Transverse colon (tissue), 4 donors: ENCODE results near the gene RPL11. TPM values are rescaled to one million over a fixed set of nuclear protein-coding genes. Genes with fewer than 3 reads are reported as not detected.
A peak's percentile ranks its signal among the peaks of the same experiment; 100 is the strongest.

Experiments
- DNase-seq: peaks from one replicate; pipeline ENCODE4 v3.0.0-alpha.2; 2019
- H3K27ac ChIP-seq, 4 donors: fragments of 200-600 bp; sonication (generic); 2 replicates each; pipeline ENCODE4 v1.5.1; 2016 to 2018; ENCODE audit warnings: inconsistent platforms in 4 of 4
- H3K27me3 ChIP-seq: fragments of 200-600 bp; sonication (generic); 2 replicates; pipeline ENCODE4 v1.5.1; 2017; ENCODE audit warnings: inconsistent platforms
- H3K36me3 ChIP-seq, 4 donors: fragments of 200-600 bp; sonication (generic); 2 replicates each; pipeline ENCODE4 v1.5.1; 2017 to 2019; ENCODE audit warnings: inconsistent platforms in 4 of 4
- H3K4me1 ChIP-seq, 4 donors: fragments of 200-600 bp; sonication (generic); 2 replicates each; pipeline ENCODE4 v1.5.1; 2017 to 2020; ENCODE audit warnings: inconsistent platforms in 4 of 4
- H3K4me3 ChIP-seq, 4 donors: fragments of 200-600 bp; sonication (generic); 1 replicate in 1 of 4; 2 replicates in 3 of 4; pipeline versions ENCODE4 v1.5.1 to v1.6.1; 2017 to 2019; ENCODE audit warnings: inconsistent platforms in 4 of 4
- H3K9me3 ChIP-seq, 2 donors: fragments of 200-600 bp; sonication (generic); 2 replicates each; pipeline ENCODE4 v1.5.1; 2017 to 2019; ENCODE audit warnings: inconsistent platforms in 2 of 2
- CTCF ChIP-seq, 5 experiments: fragments of 200-600 bp in 3 of 5; fragments of 450-650 bp in 2 of 5; sonication (generic) in 3 of 5; IDR thresholded peaks; 1 replicate in 2 of 5; 2 replicates in 3 of 5; pipeline ENCODE4 v1.5.1; 2016 to 2017; ENCODE audit warnings: antibody characterized with exemption in 5 of 5, inconsistent platforms in 3 of 5, mild to moderate bottlenecking in 2 of 5, moderate library complexity in 1 of 5
- EP300 ChIP-seq: sonication (generic); formaldehyde crosslinking; IDR thresholded peaks from one replicate; pipeline ENCODE4 v1.6.1; 2017; ENCODE audit warnings: antibody characterized with exemption, low read depth
- POLR2A ChIP-seq: fragments of 450-650 bp; IDR thresholded peaks from one replicate; pipeline ENCODE4 v1.6.1; 2016; ENCODE audit warnings: antibody characterized with exemption, mild to moderate bottlenecking, moderate library complexity
- POLR2AphosphoS5 ChIP-seq, 3 donors: sonication (generic); formaldehyde crosslinking; IDR thresholded peaks; one replicate each; pipeline ENCODE4 v1.6.1; 2016; ENCODE audit warnings: antibody characterized with exemption in 3 of 3
- WGBS, 2 donors: methylation state at CpG; one replicate each; pipeline ENCODE4 v1.1.5; 2018; ENCODE audit warnings: low coverage in 1 of 2; 5-methylcytosine and 5-hydroxymethylcytosine counted together
- in situ Hi-C, 4 donors: fragments of 200-750 bp; cut with MboI; loops; one replicate each; pipeline versions ENCODE4 v1.15.0 to v1.15.1; 2017; ENCODE audit warnings: low sequenced_read_pairs in 3 of 4, low pct_ligation_motif_present in 1 of 4, low pct_unique_long_range_greater_than_20kb in 1 of 4
- intact Hi-C: fragments of 100-400 bp; cut with DNase I; formaldehyde crosslinking; loops from one replicate; pipeline ENCODE4 v1.15.1; 2023; ENCODE audit warnings: low total_unique reads
- total RNA-seq, 4 donors: library from RNA; depleted of rRNA; stranded (reverse); fragments of >200 nt; gene quantifications; one replicate each; pipeline ENCODE4 v1.1.0, GENCODE V29; 2016

RPL11 gene
- total RNA-seq, 4 donors from 2014 or later: 382 to 822 (median 494) TPM

GRCh38 chr1:23651069-23651808 is 40.4 kb upstream of the RPL11 start:
- TF ChIP-seq CTCF (IDR thresholded peaks at IDR 0.05): no peak
- no peak for TF ChIP-seq POLR2A
- TF ChIP-seq EP300: no peak
- no peak for TF ChIP-seq POLR2AphosphoS5 (IDR thresholded peaks at IDR 0.05)
- in situ Hi-C loops (no loop called here), intact Hi-C loops (no loop called here)
- Histone ChIP-seq H3K9me3 (no peaks in the 10 kb centered on the region), H3K36me3 (no peaks in the 10 kb centered on the region), H3K27me3 (no peaks in the 10 kb centered on the region), H3K27ac (no peak overlapping the region), H3K4me3 (no peak overlapping the region), H3K4me1 (no peaks in the 10 kb centered on the region)
- WGBS, 2 donors: 13 to 80% methylated on average over 1 to 7 of the region's 7 CpGs
- DNase-seq: no peak

GRCh38 chr1:23657659-23658275 is 33.8 kb upstream of the RPL11 start:
- H3K36me3 ChIP-seq: no peaks in the 10 kb centered on the region
- no peak overlapping the region for H3K27ac ChIP-seq
- H3K9me3 ChIP-seq: no peaks in the 10 kb centered on the region
- no peaks in the 10 kb centered on the region for H3K4me1 ChIP-seq
- no peak for TF ChIP-seq POLR2A
- TF ChIP-seq CTCF (IDR thresholded peaks at IDR 0.05): peak; percentile 46 to 81 (median 64)
- H3K27me3 ChIP-seq: no peaks in the 10 kb centered on the region
- WGBS, 2 donors: 53 to 55% methylated on average over 6 to 7 of the region's 7 CpGs
- peak; percentile 49 for DNase-seq
- no peak overlapping the region for H3K4me3 ChIP-seq
- in situ Hi-C loops: no loop called here
- intact Hi-C loops: no loop called here

GRCh38 chr1:23660671-23661070 is 30.9 kb upstream of the RPL11 start:
- WGBS, 2 donors: 67 to 83% methylated on average over 2 to 9 of the region's 9 CpGs
- H3K4me3 ChIP-seq: no peak overlapping the region
- H3K36me3 ChIP-seq: no peaks in the 10 kb centered on the region
- in situ Hi-C loops (no loop called here), intact Hi-C loops (no loop called here)
- TF ChIP-seq POLR2A (no peak), POLR2AphosphoS5 (IDR thresholded peaks at IDR 0.05) (no peak), CTCF (IDR thresholded peaks at IDR 0.05) (no peak), EP300 (no peak)
- no peak for DNase-seq
- H3K4me1 ChIP-seq: no peaks in the 10 kb centered on the region
- no peaks in the 10 kb centered on the region for H3K27me3 ChIP-seq
- no peaks in the 10 kb centered on the region for H3K9me3 ChIP-seq
- no peak overlapping the region for H3K27ac ChIP-seq

GRCh38 chr1:23661887-23662286 is 29.7 kb upstream of the RPL11 start:
- intact Hi-C loops: no loop called here
- no peak overlapping the region for H3K4me3 ChIP-seq
- no peaks in the 10 kb centered on the region for H3K36me3 ChIP-seq
- no peak overlapping the region for H3K27ac ChIP-seq
- no peaks in the 10 kb centered on the region for H3K4me1 ChIP-seq
- no peaks in the 10 kb centered on the region for H3K9me3 ChIP-seq
- H3K27me3 ChIP-seq: no peaks in the 10 kb centered on the region
- in situ Hi-C loops: no loop called here
- DNase-seq: no peak
- TF ChIP-seq POLR2AphosphoS5 (IDR thresholded peaks at IDR 0.05) (no peak), CTCF (IDR thresholded peaks at IDR 0.05) (no peak), POLR2A (no peak), EP300 (no peak)
- 68 to 83% methylated on average over 4 of the region's 4 CpGs for WGBS, 2 donors
